HEK293 (cell line): ENCODE data around the gene DNAH11.
A peak's percentile ranks its signal among the peaks of the same experiment; 100 is the strongest.

Source experiments
- FEZF1 ChIP-seq: fragments of 450-650 bp; formaldehyde crosslinking; IDR thresholded peaks from 2 replicates; pipeline ENCODE4 v1.5.1; 2016; ENCODE audit warnings: missing biosample characterization, missing genetic modification characterization
- KLF17 ChIP-seq: fragments of 450-650 bp; formaldehyde crosslinking; IDR thresholded peaks from 2 replicates; pipeline ENCODE4 v1.5.1; 2016; ENCODE audit warnings: missing biosample characterization, missing genetic modification characterization
- MEIS1 ChIP-seq: sonication (generic); formaldehyde crosslinking; IDR thresholded peaks from 2 replicates; pipeline ENCODE4 v1.8.1; 2022; ENCODE audit warnings: missing genetic modification reagents, mild to moderate bottlenecking, borderline replicate concordance
- PRDM2 ChIP-seq: fragments of 450-650 bp; formaldehyde crosslinking; IDR thresholded peaks from 2 replicates; pipeline ENCODE4 v1.5.1; 2016; ENCODE audit warnings: missing biosample characterization, missing genetic modification characterization, borderline replicate concordance
- WT1 ChIP-seq: fragments of 450-650 bp; formaldehyde crosslinking; IDR thresholded peaks from 2 replicates; pipeline ENCODE4 v1.5.1; 2016; ENCODE audit warnings: missing biosample characterization, missing genetic modification characterization
- ZBTB1 ChIP-seq: fragments of 450-650 bp; formaldehyde crosslinking; IDR thresholded peaks from 2 replicates; pipeline ENCODE4 v1.5.1; 2016; ENCODE audit warnings: missing biosample characterization, missing genetic modification characterization
- ZBTB6 ChIP-seq: fragments of 450-650 bp; formaldehyde crosslinking; IDR thresholded peaks from 2 replicates; pipeline ENCODE4 v1.5.1; 2017; ENCODE audit warnings: missing biosample characterization, missing genetic modification characterization
- ZEB2 ChIP-seq: fragments of 450-650 bp; formaldehyde crosslinking; IDR thresholded peaks from 2 replicates; pipeline ENCODE4 v1.5.1; 2016; ENCODE audit warnings: missing biosample characterization, missing genetic modification characterization
- ZNF112 ChIP-seq: fragments of 450-650 bp; formaldehyde crosslinking; IDR thresholded peaks from 2 replicates; pipeline ENCODE4 v1.5.0; 2017; ENCODE audit warnings: missing biosample characterization, missing genetic modification characterization
- ZNF114 ChIP-seq: fragments of 450-650 bp; formaldehyde crosslinking; IDR thresholded peaks from 2 replicates; pipeline ENCODE4 v1.5.0; 2017; ENCODE audit warnings: missing biosample characterization, missing genetic modification characterization
- ZNF157 ChIP-seq: fragments of 450-650 bp; formaldehyde crosslinking; IDR thresholded peaks from 2 replicates; pipeline ENCODE4 v1.5.1; 2016; ENCODE audit warnings: missing biosample characterization, missing genetic modification characterization
- ZNF184 ChIP-seq: fragments of 450-650 bp; IDR thresholded peaks from 2 replicates; pipeline ENCODE4 v1.5.1; 2018; ENCODE audit warnings: missing biosample characterization, mild to moderate bottlenecking, missing genetic modification characterization
- ZNF239 ChIP-seq: fragments of 450-650 bp; formaldehyde crosslinking; IDR thresholded peaks from 2 replicates; pipeline ENCODE4 v1.5.1; 2016; ENCODE audit warnings: missing biosample characterization, missing genetic modification characterization
- ZNF292 ChIP-seq: fragments of 450-650 bp; formaldehyde crosslinking; IDR thresholded peaks from 2 replicates; pipeline ENCODE4 v1.5.1; 2016; ENCODE audit warnings: low read depth, missing biosample characterization, missing genetic modification characterization, borderline replicate concordance
- ZNF311 ChIP-seq: fragments of 450-650 bp; formaldehyde crosslinking; IDR thresholded peaks from 2 replicates; pipeline ENCODE4 v1.5.1; 2017; ENCODE audit warnings: missing biosample characterization, missing genetic modification characterization, borderline replicate concordance
- ZNF354C ChIP-seq: fragments of 450-650 bp; formaldehyde crosslinking; IDR thresholded peaks from 2 replicates; pipeline ENCODE4 v1.5.1; 2016; ENCODE audit warnings: missing biosample characterization, missing genetic modification characterization, low read depth, borderline replicate concordance
- ZNF473 ChIP-seq: fragments of 450-650 bp; formaldehyde crosslinking; IDR thresholded peaks from 2 replicates; pipeline ENCODE4 v1.5.1; 2017; ENCODE audit warnings: missing biosample characterization, missing genetic modification characterization
- ZNF544 ChIP-seq: fragments of 450-650 bp; formaldehyde crosslinking; IDR thresholded peaks from 2 replicates; pipeline ENCODE4 v1.5.0; 2017; ENCODE audit warnings: missing biosample characterization, missing genetic modification characterization
- ZNF549 ChIP-seq: fragments of 450-650 bp; IDR thresholded peaks from 2 replicates; pipeline ENCODE4 v1.5.1; 2018; ENCODE audit warnings: missing biosample characterization, missing genetic modification characterization, mild to moderate bottlenecking, inconsistent platforms, moderate library complexity
- ZNF555 ChIP-seq: fragments of 450-650 bp; formaldehyde crosslinking; conservative IDR thresholded peaks from 2 replicates; pipeline ENCODE4 v1.5.1; 2017; ENCODE audit warnings: missing biosample characterization, mild to moderate bottlenecking, missing genetic modification characterization, inconsistent platforms
- ZNF571 ChIP-seq: fragments of 450-650 bp; formaldehyde crosslinking; IDR thresholded peaks from 2 replicates; pipeline ENCODE4 v1.5.0; 2017; ENCODE audit warnings: missing biosample characterization, missing genetic modification characterization
- ZNF623 ChIP-seq: fragments of 450-650 bp; formaldehyde crosslinking; IDR thresholded peaks from 2 replicates; pipeline ENCODE4 v1.5.1; 2016; ENCODE audit warnings: missing biosample characterization, missing genetic modification characterization
- ZNF701 ChIP-seq: fragments of 450-650 bp; formaldehyde crosslinking; IDR thresholded peaks from 2 replicates; pipeline ENCODE4 v1.5.1; 2016; ENCODE audit warnings: missing biosample characterization, missing genetic modification characterization
- ZNF704 ChIP-seq: fragments of 450-650 bp; formaldehyde crosslinking; IDR thresholded peaks from 2 replicates; pipeline ENCODE4 v1.5.1; 2016; ENCODE audit warnings: missing biosample characterization, missing genetic modification characterization
- ZNF843 ChIP-seq: fragments of 450-650 bp; formaldehyde crosslinking; IDR thresholded peaks from 2 replicates; pipeline ENCODE4 v1.5.1; 2016; ENCODE audit warnings: missing biosample characterization, missing genetic modification characterization
- ZSCAN16 ChIP-seq: fragments of 450-650 bp; formaldehyde crosslinking; IDR thresholded peaks from 2 replicates; pipeline ENCODE4 v1.5.1; 2016; ENCODE audit warnings: missing biosample characterization, missing genetic modification characterization
- TF ChIP-seq, protein P1 (sequence below): fragments of 450-650 bp; formaldehyde crosslinking; IDR thresholded peaks from 2 replicates; pipeline ENCODE4 v1.5.1; 2016; ENCODE audit warnings: missing biosample characterization, missing genetic modification characterization
- TF ChIP-seq, protein P2 (sequence below): fragments of 450-650 bp; formaldehyde crosslinking; IDR thresholded peaks from 2 replicates; pipeline ENCODE4 v1.5.1; 2017; ENCODE audit warnings: missing biosample characterization, missing genetic modification characterization

DNAH11 gene

GRCh38 chr7:21945454-21946221 lies 402.8 kb downstream of the DNAH11 start, which contains the start of gene CDCA7L (continued):
- TF ChIP-seq PRDM2 = no peak
- TF ChIP-seq ZNF354C (tag by site-specific recombination) = no peak
- TF ChIP-seq ZNF704 (tag by site-specific recombination) = no peak
- no peak for TF ChIP-seq ZNF184 (tag by site-specific recombination)
- TF ChIP-seq ZNF112 (tag by site-specific recombination) = no peak
- no peak for TF ChIP-seq ZNF555 (tag by site-specific recombination)
- no peak for TF ChIP-seq MEIS1 (CRISPR knock-in tag)
- TF ChIP-seq ZNF701 (tag by site-specific recombination) = no peak
- no peak for TF ChIP-seq FEZF1 (tag by site-specific recombination)
- peak; percentile 72; the same call in 1 of the 2 replicates for TF ChIP-seq ZNF843
- TF ChIP-seq ZNF623 = 0 out of 2 replicates have a peak, but pooled peaks have one; percentile 10
- no peak for TF ChIP-seq WT1 (tag by site-specific recombination)
- TF ChIP-seq ZEB2 (tag by site-specific recombination) = peak; percentile 82
- TF ChIP-seq KLF17 (tag by site-specific recombination) = peak; percentile 92
- no peak for TF ChIP-seq ZNF549 (tag by site-specific recombination)
- no peak for TF ChIP-seq ZNF544 (tag by site-specific recombination)
- TF ChIP-seq, protein P1, sequence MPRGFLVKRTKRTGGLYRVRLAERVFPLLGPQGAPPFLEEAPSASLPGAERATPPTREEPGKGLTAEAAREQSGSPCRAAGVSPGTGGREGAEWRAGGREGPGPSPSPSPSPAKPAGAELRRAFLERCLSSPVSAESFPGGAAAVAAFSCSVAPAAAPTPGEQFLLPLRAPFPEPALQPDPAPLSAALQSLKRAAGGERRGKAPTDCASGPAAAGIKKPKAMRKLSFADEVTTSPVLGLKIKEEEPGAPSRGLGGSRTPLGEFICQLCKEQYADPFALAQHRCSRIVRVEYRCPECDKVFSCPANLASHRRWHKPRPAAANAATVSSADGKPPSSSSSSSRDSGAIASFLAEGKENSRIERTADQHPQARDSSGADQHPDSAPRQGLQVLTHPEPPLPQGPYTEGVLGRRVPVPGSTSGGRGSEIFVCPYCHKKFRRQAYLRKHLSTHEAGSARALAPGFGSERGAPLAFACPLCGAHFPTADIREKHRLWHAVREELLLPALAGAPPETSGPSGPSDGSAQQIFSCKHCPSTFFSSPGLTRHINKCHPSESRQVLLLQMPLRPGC (tag by site-specific recombination) = no peak
- TF ChIP-seq ZSCAN16 (tag by site-specific recombination) = no peak
- no peak for TF ChIP-seq ZNF292 (tag by site-specific recombination)
- TF ChIP-seq ZNF157 (tag by site-specific recombination) = no peak
- TF ChIP-seq ZBTB6 = peak; percentile 88
- TF ChIP-seq ZNF311 = no peak
- TF ChIP-seq ZNF239 = no peak
- no peak for TF ChIP-seq ZBTB1
- no peak for TF ChIP-seq ZNF114 (tag by site-specific recombination)
- TF ChIP-seq ZNF473 (tag by site-specific recombination) = no peak
- no peak for TF ChIP-seq ZNF571 (tag by site-specific recombination)
- TF ChIP-seq, protein P2, sequence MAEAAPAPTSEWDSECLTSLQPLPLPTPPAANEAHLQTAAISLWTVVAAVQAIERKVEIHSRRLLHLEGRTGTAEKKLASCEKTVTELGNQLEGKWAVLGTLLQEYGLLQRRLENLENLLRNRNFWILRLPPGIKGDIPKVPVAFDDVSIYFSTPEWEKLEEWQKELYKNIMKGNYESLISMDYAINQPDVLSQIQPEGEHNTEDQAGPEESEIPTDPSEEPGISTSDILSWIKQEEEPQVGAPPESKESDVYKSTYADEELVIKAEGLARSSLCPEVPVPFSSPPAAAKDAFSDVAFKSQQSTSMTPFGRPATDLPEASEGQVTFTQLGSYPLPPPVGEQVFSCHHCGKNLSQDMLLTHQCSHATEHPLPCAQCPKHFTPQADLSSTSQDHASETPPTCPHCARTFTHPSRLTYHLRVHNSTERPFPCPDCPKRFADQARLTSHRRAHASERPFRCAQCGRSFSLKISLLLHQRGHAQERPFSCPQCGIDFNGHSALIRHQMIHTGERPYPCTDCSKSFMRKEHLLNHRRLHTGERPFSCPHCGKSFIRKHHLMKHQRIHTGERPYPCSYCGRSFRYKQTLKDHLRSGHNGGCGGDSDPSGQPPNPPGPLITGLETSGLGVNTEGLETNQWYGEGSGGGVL (tag by site-specific recombination) = peak; percentile 44; the same call in 1 of the 2 replicates
